ENCODE data around the gene TRIM9. TPM values are rescaled to one million over a fixed set of nuclear protein-coding genes. Genes with fewer than 3 reads are reported as not detected.

Gene TRIM9
- total and polyA plus RNA-seq, 2 of the 4 experiments (the other 2 are of a cell fraction): under 0.01 to 0.09 TPM

DNA sequence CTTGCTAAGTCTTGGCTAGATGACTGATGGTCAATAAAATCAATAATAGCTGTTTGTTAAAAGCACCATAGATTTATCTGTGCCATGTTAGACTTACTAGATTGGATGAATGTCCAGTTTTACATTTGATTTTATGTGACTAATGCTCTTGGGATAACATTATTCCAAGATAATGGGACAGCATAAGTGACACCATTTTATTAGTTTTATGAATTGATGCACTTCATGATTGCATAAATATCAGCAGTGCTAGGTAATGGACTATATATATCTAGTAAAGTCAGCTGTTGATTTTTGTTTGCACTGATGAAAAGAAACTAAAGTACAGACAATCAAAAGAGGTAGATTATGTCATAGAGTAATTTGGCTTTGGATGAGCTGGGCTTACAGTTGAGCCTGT, 10.4 kb downstream of the TRIM9 start:
- H4K20me1 ChIP-seq (ENCODE audit: insufficient read depth, low read length): no peaks in the 10 kb centered on the region
- ATAC-seq (ENCODE audit: low read depth): no peak
- no peak overlapping the region for H4K5ac ChIP-seq (ENCODE audit: low read depth, low read length)
- no peak overlapping the region for H3K4me2 ChIP-seq (ENCODE audit: low read depth, low read length)
- BruUV-seq (replicated peaks): no TSS peak
- TF ChIP-seq RCOR1 (IDR thresholded peaks at IDR 0.05; ENCODE audit: insufficient replicate concordance, low read length) (no peak), FOS (IDR thresholded peaks at IDR 0.05; ENCODE audit: low read depth, low read length) (no peak), MAZ (IDR thresholded peaks at IDR 0.05; ENCODE audit: borderline replicate concordance, low read depth, low read length) (no peak), USF2 (IDR thresholded peaks at IDR 0.05; ENCODE audit: low read depth, low read length) (no peak), MAFK (IDR thresholded peaks at IDR 0.05; ENCODE audit: low read depth, low read length) (no peak), NFE2L2 (IDR thresholded peaks at IDR 0.05; ENCODE audit: low read depth, low read length) (no peak), RFX5 (IDR thresholded peaks at IDR 0.05; ENCODE audit: low read depth, low read length) (no peak), RAD21 (IDR thresholded peaks at IDR 0.05; ENCODE audit: low read length) (no peak), CEBPB (IDR thresholded peaks at IDR 0.05; ENCODE audit: low read depth, low read length) (no peak), BHLHE40 (IDR thresholded peaks at IDR 0.05; ENCODE audit: low read depth, low read length) (no peak), SMC3 (IDR thresholded peaks at IDR 0.05; ENCODE audit: low read depth, low read length) (no peak), MXI1 (IDR thresholded peaks at IDR 0.05; ENCODE audit: borderline replicate concordance, low read depth, low read length) (no peak)
- TF ChIP-seq, protein P1, sequence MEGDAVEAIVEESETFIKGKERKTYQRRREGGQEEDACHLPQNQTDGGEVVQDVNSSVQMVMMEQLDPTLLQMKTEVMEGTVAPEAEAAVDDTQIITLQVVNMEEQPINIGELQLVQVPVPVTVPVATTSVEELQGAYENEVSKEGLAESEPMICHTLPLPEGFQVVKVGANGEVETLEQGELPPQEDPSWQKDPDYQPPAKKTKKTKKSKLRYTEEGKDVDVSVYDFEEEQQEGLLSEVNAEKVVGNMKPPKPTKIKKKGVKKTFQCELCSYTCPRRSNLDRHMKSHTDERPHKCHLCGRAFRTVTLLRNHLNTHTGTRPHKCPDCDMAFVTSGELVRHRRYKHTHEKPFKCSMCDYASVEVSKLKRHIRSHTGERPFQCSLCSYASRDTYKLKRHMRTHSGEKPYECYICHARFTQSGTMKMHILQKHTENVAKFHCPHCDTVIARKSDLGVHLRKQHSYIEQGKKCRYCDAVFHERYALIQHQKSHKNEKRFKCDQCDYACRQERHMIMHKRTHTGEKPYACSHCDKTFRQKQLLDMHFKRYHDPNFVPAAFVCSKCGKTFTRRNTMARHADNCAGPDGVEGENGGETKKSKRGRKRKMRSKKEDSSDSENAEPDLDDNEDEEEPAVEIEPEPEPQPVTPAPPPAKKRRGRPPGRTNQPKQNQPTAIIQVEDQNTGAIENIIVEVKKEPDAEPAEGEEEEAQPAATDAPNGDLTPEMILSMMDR (conservative IDR thresholded peaks at IDR 0.05; ENCODE audit: low read depth, low read length): no peak
- intact Hi-C loops (cut with micrococcal nuclease): no loop called here
- no peak overlapping the region for H4K91ac ChIP-seq (ENCODE audit: insufficient read depth, low read depth, low read length)
- no peak overlapping the region for H4K8ac ChIP-seq (ENCODE audit: low read depth in 2 of 2, low read length in 2 of 2)
- peaks cover 19% of the 10 kb centered on the region for H3K27me3 ChIP-seq (ENCODE audit: control insufficient read depth, insufficient read depth, low read length)
- H2AK9ac ChIP-seq (replicated peaks; ENCODE audit: low read depth, low read length, poor library complexity): no peak overlapping the region
- H3K9me1 ChIP-seq (ENCODE audit: insufficient read depth, low read length): no peaks in the 10 kb centered on the region
- H3K9ac ChIP-seq (ENCODE audit: low read depth, low read length): no peak overlapping the region
- ChIA-PET CTCF (no interaction called here), POLR2A (ENCODE audit: unreplicated experiment) (no interaction called here)
- no peak overlapping the region for H3K4ac ChIP-seq (ENCODE audit: low read depth, low read length)
- no peak overlapping the region for H2BK20ac ChIP-seq (ENCODE audit: low read depth, low read length)
- in situ Hi-C loops (cut with MboI; ENCODE audit: low sequenced_read_pairs): no loop called here
- no peaks in the 10 kb centered on the region for H3K4me1 ChIP-seq (ENCODE audit: control insufficient read depth, insufficient read depth, low read length)
- no peak overlapping the region for H3K23ac ChIP-seq (ENCODE audit: low read depth, low read length)
- H2AFZ ChIP-seq (replicated peaks; ENCODE audit: low read length, poor library complexity): no peak overlapping the region
- no peak overlapping the region for H3K14ac ChIP-seq (replicated peaks; ENCODE audit: low read depth, low read length)
- H3K36me3 ChIP-seq (ENCODE audit: control insufficient read depth, insufficient read depth, low read length): no peaks in the 10 kb centered on the region
- H2BK120ac ChIP-seq (ENCODE audit: low read depth, low read length): no peak overlapping the region
- DNase-seq: no peak
- no peak overlapping the region for H3K27ac ChIP-seq (ENCODE audit: insufficient read depth, low read length)
- dilution Hi-C loops (cut with HindIII; ENCODE audit: low sequenced_read_pairs, unreplicated experiment): no loop called here
- H2BK15ac ChIP-seq (ENCODE audit: low read depth, low read length): no peak overlapping the region
- H3K18ac ChIP-seq (ENCODE audit: low read depth, low read length): no peak overlapping the region
- no peak overlapping the region for H3K56ac ChIP-seq (ENCODE audit: extremely low read depth, insufficient read depth, low read length)
- no peaks in the 10 kb centered on the region for H3K79me1 ChIP-seq (ENCODE audit: low read depth in 1 of 2, low read length in 2 of 2)
- H2AK5ac ChIP-seq (ENCODE audit: low read depth, low read length): no peak overlapping the region
- H3K4me3 ChIP-seq (ENCODE audit: insufficient read depth, low read depth, low read length): no peak overlapping the region
- no peaks in the 10 kb centered on the region for H3K9me3 ChIP-seq (ENCODE audit: control insufficient read depth, insufficient read depth, low read length)
- H2BK5ac ChIP-seq (ENCODE audit: low read depth, low read length, poor library complexity, severe bottlenecking): no peak overlapping the region

Data from IMR-90 (cell line).